A172 (cell line): Measurements from ENCODE around the gene C1orf141. TPM values are rescaled to one million over a fixed set of nuclear protein-coding genes. Genes with fewer than 3 reads are reported as not detected.
"Not testable (repeated sequence)": the region's sequence is repeated elsewhere in the genome, so short reads cannot be mapped to it uniquely, and the experiment has no call there.

Source experiments
- DNase-seq: peaks from one replicate; pipeline ENCODE4 v3.0.0-alpha.2; 2015; ENCODE audit warnings: low spot score
- total RNA-seq: library from RNA; depleted of rRNA; stranded (reverse); fragments of >200 nt; shearing (Covaris generic); gene quantifications from 2 replicates; pipeline ENCODE4 v1.2.3, GENCODE V29; 2014; rRNA removed

Gene C1orf141
- not detected in 2 replicates for total RNA-seq

GRCh38 chr1:67134695-67135094 lies at the start of gene C1orf141:
Gene C1orf141 (minus strand): TSS chr1:67134970. CDS start chr1:67127240, 7,730 bp downstream.
- DNase-seq: no peak

GRCh38 chr1:67175530-67176087 lies 40.8 kb upstream of the C1orf141 start:
- DNase-seq: no peak

GRCh38 chr1:67174716-67175284 lies 40.0 kb upstream of the C1orf141 start:
- no peak for DNase-seq

GRCh38 chr1:67173988-67174387 lies 39.2 kb upstream of the C1orf141 start:
- no peak for DNase-seq

GRCh38 chr1:67171978-67172377 lies 37.2 kb upstream of the C1orf141 start:
- DNase-seq: no peak

- DNase-seq: no peak
Measured at GRCh38 chr1:67171574-67171955, 36.8 kb upstream of the C1orf141 start.

GRCh38 chr1:67170751-67171573 lies 36.2 kb upstream of the C1orf141 start:
- DNase-seq: no peak

- DNase-seq: no peak
Measured at GRCh38 chr1:67169932-67170331, 35.2 kb upstream of the C1orf141 start.

- DNase-seq: no peak
Measured at GRCh38 chr1:67169496-67169895, 34.7 kb upstream of the C1orf141 start.

- no peak for DNase-seq
Measured at GRCh38 chr1:67166196-67166595, 31.4 kb upstream of the C1orf141 start, which contains the start of gene IL23R. Gene IL23R (plus strand): TSS chr1:67166454. CDS start chr1:67168121, 1,667 bp downstream.

- DNase-seq: no peak
Measured at GRCh38 chr1:67165468-67166041, 30.8 kb upstream of the C1orf141 start.

GRCh38 chr1:67162954-67163353 lies 28.2 kb upstream of the C1orf141 start:
- peak; percentile 74 for DNase-seq

- no peak for DNase-seq
Measured at GRCh38 chr1:67159233-67159632, 24.5 kb upstream of the C1orf141 start.

- DNase-seq: no peak
Measured at GRCh38 chr1:67158401-67158800, 23.6 kb upstream of the C1orf141 start.

GRCh38 chr1:67150931-67151330 lies 16.2 kb upstream of the C1orf141 start:
- no peak for DNase-seq

- DNase-seq: peak; percentile 66
Measured at GRCh38 chr1:67149179-67149770, 14.5 kb upstream of the C1orf141 start.

- DNase-seq: no peak
Measured at GRCh38 chr1:67148516-67149178, 13.9 kb upstream of the C1orf141 start.

GRCh38 chr1:67147973-67148372 lies 13.2 kb upstream of the C1orf141 start:
- not testable (repeated sequence) for DNase-seq

GRCh38 chr1:67146539-67146938 lies 11.8 kb upstream of the C1orf141 start:
- no peak for DNase-seq

- no peak for DNase-seq
Measured at GRCh38 chr1:67146101-67146500, 11.3 kb upstream of the C1orf141 start.

- no peak for DNase-seq
Measured at GRCh38 chr1:67144696-67145095, 9.9 kb upstream of the C1orf141 start.

- no peak for DNase-seq
Measured at GRCh38 chr1:67143966-67144365, 9.2 kb upstream of the C1orf141 start.
